SU-DHL-6 (cell line): Measurements from ENCODE around the gene SYTL3.

Experiments used
- H2AFZ ChIP-seq: fragments of 200-600 bp; sonication (generic); 2 replicates; pipeline ENCODE4 v1.6.1; 2014; ENCODE audit warnings: low read depth, mild to moderate bottlenecking, moderate library complexity, mixed read lengths, antibody characterized with exemption, low read length; ENCODE audit not compliant: severe bottlenecking
- H3F3A ChIP-seq: fragments of 200-600 bp; shearing (Covaris generic); 2 replicates; pipeline ENCODE4 v1.6.0; 2016; ENCODE audit warnings: antibody characterized with exemption, mild to moderate bottlenecking; ENCODE audit not compliant: insufficient read depth
- H3K27ac ChIP-seq: fragments of 200-600 bp; sonication (generic); 2 replicates; pipeline ENCODE4 v1.5.1; 2016; ENCODE audit warnings: low read depth, mild to moderate bottlenecking, low read length, moderate library complexity, mixed read lengths
- H3K27me3 ChIP-seq: fragments of 200-600 bp; sonication (generic), shearing (Covaris generic); 2 replicates; pipeline ENCODE4 v1.6.0; 2014; ENCODE audit warnings: mild to moderate bottlenecking, low read length
- H3K36me3 ChIP-seq: fragments of 200-600 bp; sonication (generic); 2 replicates; pipeline ENCODE4 v1.6.1; 2014; ENCODE audit warnings: mild to moderate bottlenecking, low read length, mixed read lengths
- H3K4me2 ChIP-seq: fragments of 300-600, 200-600 bp; shearing (Covaris generic), sonication (generic); 2 replicates; pipeline ENCODE4 v1.6.0; 2014; ENCODE audit warnings: low read length, low read depth, mild to moderate bottlenecking; ENCODE audit not compliant: poor library complexity, severe bottlenecking
- H3K4me3 ChIP-seq: fragments of 200-600 bp; sonication (generic); 2 replicates; pipeline ENCODE4 v1.5.1; 2014; ENCODE audit warnings: antibody characterized with exemption, low read length, mild to moderate bottlenecking, mixed read lengths; ENCODE audit not compliant: insufficient read depth, poor library complexity, severe bottlenecking
- H3K79me2 ChIP-seq: fragments of 200-600 bp; sonication (generic); 2 replicates; pipeline ENCODE4 v1.6.1; 2014; ENCODE audit warnings: mild to moderate bottlenecking, low read length, moderate library complexity; ENCODE audit not compliant: insufficient read depth
- H3K9ac ChIP-seq: fragments of 200-600 bp; sonication (generic); 2 replicates; pipeline ENCODE4 v1.7.0; 2014; ENCODE audit warnings: mild to moderate bottlenecking, low read length
- H3K9me2 ChIP-seq: fragments of 200-600 bp; sonication (generic); replicated peaks from 2 replicates; pipeline ENCODE4 v1.6.1; 2014; ENCODE audit warnings: low read length; ENCODE audit not compliant: insufficient read depth
- H3K9me3 ChIP-seq: fragments of 200-600 bp; sonication (generic); 2 replicates; pipeline ENCODE4 v1.6.1; 2014; ENCODE audit warnings: low read length, mixed read lengths; ENCODE audit not compliant: insufficient read depth
- H4K20me1 ChIP-seq: fragments of 200-600 bp; sonication (generic); 2 replicates; pipeline ENCODE4 v1.6.1; 2014; ENCODE audit warnings: low read depth, mild to moderate bottlenecking, antibody characterized with exemption, low read length, moderate library complexity, mixed read lengths
- EZH2phosphoT487 ChIP-seq: fragments of 200-600 bp; sonication (generic), shearing (Covaris generic); conservative IDR thresholded peaks from 2 replicates; pipeline ENCODE4 v1.6.1; 2018; ENCODE audit warnings: mild to moderate bottlenecking, antibody characterized with exemption, low read length, moderate library complexity, mixed read lengths
- TF ChIP-seq, protein P1 (sequence below): fragments of 200-600 bp; sonication (generic); IDR thresholded peaks from one replicate; pipeline ENCODE4 v1.5.1; 2017; ENCODE audit warnings: antibody characterized with exemption, mild to moderate bottlenecking, low read length, moderate library complexity; ENCODE audit not compliant: insufficient read depth, poor library complexity, severe bottlenecking

The SYTL3 gene

DNA sequence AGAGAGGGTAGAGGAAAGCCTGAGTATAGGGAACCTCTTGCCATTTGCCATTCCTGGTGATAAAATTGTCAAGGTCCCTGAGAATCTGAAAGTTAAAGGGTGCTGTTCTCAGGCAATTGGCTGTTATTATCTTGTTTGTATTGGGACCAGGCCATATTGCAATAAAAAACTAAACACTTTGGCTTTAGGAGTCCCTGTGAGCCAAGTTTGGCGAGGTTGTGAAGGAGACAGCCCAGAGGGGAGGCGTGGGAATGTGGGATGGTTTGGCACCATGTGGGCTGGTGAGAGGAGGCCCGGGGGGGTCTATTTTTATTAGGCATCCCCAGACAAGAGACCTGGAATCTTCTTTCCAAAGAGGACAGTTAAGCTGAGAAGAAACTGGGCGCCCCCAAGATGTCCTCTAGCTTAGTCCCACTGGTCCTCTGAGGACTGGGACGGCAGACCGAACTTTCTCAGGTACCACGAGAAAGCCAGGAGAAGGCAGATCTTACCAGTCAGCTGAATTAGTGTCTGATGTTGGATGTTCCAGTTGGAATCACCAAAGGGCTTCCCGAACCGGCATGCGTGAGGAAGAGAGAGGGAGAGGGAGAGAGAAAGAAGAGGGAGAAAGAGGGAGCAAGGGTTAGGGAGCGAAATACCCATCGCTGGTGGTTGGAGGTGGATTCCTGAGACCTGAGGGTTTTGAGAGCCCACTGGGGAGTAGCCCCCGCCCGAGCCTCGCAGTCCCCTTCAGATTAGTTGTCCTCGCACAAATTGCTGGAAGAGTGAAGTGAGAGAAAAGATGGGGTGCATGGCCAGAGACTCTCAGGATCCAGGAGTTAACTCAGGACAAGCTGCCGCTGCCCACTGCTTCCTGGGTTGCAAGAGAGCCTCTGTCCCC lies 29.7 kb upstream of the SYTL3 start:
- Histone ChIP-seq H3K27ac (no peak overlapping the region), H3K4me3 (no peak overlapping the region), H3K9me2 (no peaks in the 10 kb centered on the region), H3K9me3 (no peaks in the 10 kb centered on the region), H3K79me2 (no peaks in the 10 kb centered on the region), H3K27me3 (no peaks in the 10 kb centered on the region), H3K36me3 (no peaks in the 10 kb centered on the region), H4K20me1 (no peaks in the 10 kb centered on the region), H3F3A (no peaks in the 10 kb centered on the region), H3K4me2 (no peak overlapping the region), H2AFZ (no peak overlapping the region), H3K9ac (no peak overlapping the region)
- TF ChIP-seq EZH2phosphoT487, result no peak
- TF ChIP-seq, protein P1, sequence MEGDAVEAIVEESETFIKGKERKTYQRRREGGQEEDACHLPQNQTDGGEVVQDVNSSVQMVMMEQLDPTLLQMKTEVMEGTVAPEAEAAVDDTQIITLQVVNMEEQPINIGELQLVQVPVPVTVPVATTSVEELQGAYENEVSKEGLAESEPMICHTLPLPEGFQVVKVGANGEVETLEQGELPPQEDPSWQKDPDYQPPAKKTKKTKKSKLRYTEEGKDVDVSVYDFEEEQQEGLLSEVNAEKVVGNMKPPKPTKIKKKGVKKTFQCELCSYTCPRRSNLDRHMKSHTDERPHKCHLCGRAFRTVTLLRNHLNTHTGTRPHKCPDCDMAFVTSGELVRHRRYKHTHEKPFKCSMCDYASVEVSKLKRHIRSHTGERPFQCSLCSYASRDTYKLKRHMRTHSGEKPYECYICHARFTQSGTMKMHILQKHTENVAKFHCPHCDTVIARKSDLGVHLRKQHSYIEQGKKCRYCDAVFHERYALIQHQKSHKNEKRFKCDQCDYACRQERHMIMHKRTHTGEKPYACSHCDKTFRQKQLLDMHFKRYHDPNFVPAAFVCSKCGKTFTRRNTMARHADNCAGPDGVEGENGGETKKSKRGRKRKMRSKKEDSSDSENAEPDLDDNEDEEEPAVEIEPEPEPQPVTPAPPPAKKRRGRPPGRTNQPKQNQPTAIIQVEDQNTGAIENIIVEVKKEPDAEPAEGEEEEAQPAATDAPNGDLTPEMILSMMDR, result no peak

GRCh38 chr6:158620963-158621693 lies 28.7 kb upstream of the SYTL3 start:
- no peaks in the 10 kb centered on the region for H4K20me1 ChIP-seq
- TF ChIP-seq EZH2phosphoT487, result no peak
- TF ChIP-seq, protein P1, result no peak
- no peak overlapping the region for H3K4me2 ChIP-seq
- H2AFZ ChIP-seq, result no peak overlapping the region
- H3K9me3 ChIP-seq, result no peaks in the 10 kb centered on the region
- H3K27ac ChIP-seq, result no peak overlapping the region
- no peaks in the 10 kb centered on the region for H3F3A ChIP-seq
- H3K9ac ChIP-seq, result no peak overlapping the region
- no peaks in the 10 kb centered on the region for H3K9me2 ChIP-seq
- no peaks in the 10 kb centered on the region for H3K79me2 ChIP-seq
- H3K36me3 ChIP-seq, result no peaks in the 10 kb centered on the region
- no peaks in the 10 kb centered on the region for H3K27me3 ChIP-seq
- no peak overlapping the region for H3K4me3 ChIP-seq

DNA sequence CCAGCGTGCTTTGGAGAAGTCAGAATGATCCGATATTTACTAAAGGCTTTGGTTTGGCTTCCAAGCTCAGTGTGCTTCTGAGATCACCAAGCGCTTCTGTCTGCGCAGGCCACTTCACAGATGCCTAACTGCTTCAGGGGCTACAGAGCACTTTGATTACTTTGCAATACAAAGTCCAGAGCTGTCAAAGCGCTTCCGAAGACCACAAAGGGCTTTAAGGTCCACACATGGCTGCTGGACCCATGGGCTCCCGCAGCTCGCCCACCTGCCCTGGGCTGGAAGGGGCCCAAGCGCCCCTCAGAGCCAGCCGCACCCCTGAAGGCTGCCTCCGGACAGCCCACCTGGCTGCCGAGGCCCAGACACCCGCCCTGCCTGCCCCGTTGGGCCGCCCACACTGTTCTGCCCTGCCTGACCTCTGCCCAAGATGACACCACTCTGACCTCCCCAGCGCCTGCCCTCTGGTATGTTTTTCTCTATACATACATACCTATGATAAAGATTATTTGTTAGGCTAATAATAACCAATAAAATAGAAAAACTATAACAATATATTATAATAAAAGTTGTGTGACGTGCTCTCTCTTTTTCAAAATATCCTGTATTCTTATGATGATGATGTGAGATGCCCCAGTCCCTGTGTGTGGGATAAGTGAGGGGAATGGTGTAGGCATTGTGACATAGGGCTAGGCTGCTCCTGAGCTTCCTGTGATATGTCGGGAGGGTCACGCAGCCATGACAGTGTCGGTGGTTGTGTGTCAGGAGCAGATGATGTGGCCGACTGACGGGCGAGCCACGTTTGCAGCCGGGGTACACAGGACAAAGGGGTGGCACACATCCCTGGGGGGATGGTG lies 27.9 kb upstream of the SYTL3 start:
- H3K27ac ChIP-seq, result no peak overlapping the region
- H3K9ac ChIP-seq, result no peak overlapping the region
- no peaks in the 10 kb centered on the region for H3K79me2 ChIP-seq
- H3K27me3 ChIP-seq, result no peaks in the 10 kb centered on the region
- H4K20me1 ChIP-seq, result no peaks in the 10 kb centered on the region
- H3K9me3 ChIP-seq, result no peaks in the 10 kb centered on the region
- H3F3A ChIP-seq, result no peaks in the 10 kb centered on the region
- no peak overlapping the region for H3K4me3 ChIP-seq
- no peaks in the 10 kb centered on the region for H3K9me2 ChIP-seq
- no peak overlapping the region for H3K4me2 ChIP-seq
- no peaks in the 10 kb centered on the region for H3K36me3 ChIP-seq
- H2AFZ ChIP-seq, result no peak overlapping the region
- TF ChIP-seq, protein P1, result no peak
- no peak for TF ChIP-seq EZH2phosphoT487
